WI38 (cell line): Measurements from ENCODE around the gene C19orf85.
"Not testable (repeated sequence)": the region's sequence is repeated elsewhere in the genome, so short reads cannot be mapped to it uniquely, and the experiment has no call there.

Source experiments
- H3K4me3 ChIP-seq: 2 replicates; pipeline ENCODE4 v1.5.1; 2011; ENCODE audit warnings: low read depth, mild to moderate bottlenecking, control low read depth, low read length
- CTCF ChIP-seq: IDR thresholded peaks from 2 replicates; pipeline ENCODE4 v1.5.1; 2012; ENCODE audit warnings: low read depth, mild to moderate bottlenecking, control low read depth, low read length

C19orf85 gene

GRCh38 chr19:55452749-55453346 is 11.7 kb downstream of the C19orf85 start:
- H3K4me3 ChIP-seq: no peak overlapping the region
- no peak for TF ChIP-seq CTCF

- no peak for TF ChIP-seq CTCF
- no peak overlapping the region for H3K4me3 ChIP-seq
Measured at GRCh38 chr19:55451965-55452748, 12.4 kb downstream of the C19orf85 start.

GRCh38 chr19:55451163-55451964 is 13.2 kb downstream of the C19orf85 start:
- no peak for TF ChIP-seq CTCF
- no peak overlapping the region for H3K4me3 ChIP-seq

- no peak for TF ChIP-seq CTCF
- H3K4me3 ChIP-seq: no peak overlapping the region
Measured at GRCh38 chr19:55449469-55449868, 15.1 kb downstream of the C19orf85 start.

GRCh38 chr19:55448175-55448490 is 16.4 kb downstream of the C19orf85 start:
- not testable (repeated sequence) for H3K4me3 ChIP-seq

GRCh38 chr19:55447421-55448174 is 17.0 kb downstream of the C19orf85 start:
- no peak for TF ChIP-seq CTCF
- H3K4me3 ChIP-seq: no peak overlapping the region

GRCh38 chr19:55446060-55446459 is 18.5 kb downstream of the C19orf85 start:
- TF ChIP-seq CTCF: no peak
- H3K4me3 ChIP-seq: no peak overlapping the region
